GM10847 (cell line): ENCODE results near the gene CLIC3.

Experiments used
- POLR2A ChIP-seq: IDR thresholded peaks from 2 replicates; pipeline ENCODE4 v1.6.1; 2011; ENCODE audit not compliant: insufficient read length; ENCODE audit errors: extremely low read depth

Gene CLIC3

GRCh38 chr9:137023583-137023991 is 27.2 kb upstream of the CLIC3 start:
- no peak for TF ChIP-seq POLR2A

GRCh38 chr9:137023157-137023556 is 26.8 kb upstream of the CLIC3 start:
- TF ChIP-seq POLR2A, result no peak

- no peak for TF ChIP-seq POLR2A
These were observed 26.3 kb upstream of the CLIC3 start for GRCh38 chr9:137022662-137023008.

- no peak for TF ChIP-seq POLR2A
These were observed 25.8 kb upstream of the CLIC3 start for GRCh38 chr9:137021979-137022661.

- no peak for TF ChIP-seq POLR2A
These were observed 25.2 kb upstream of the CLIC3 start for GRCh38 chr9:137021568-137021978.

DNA sequence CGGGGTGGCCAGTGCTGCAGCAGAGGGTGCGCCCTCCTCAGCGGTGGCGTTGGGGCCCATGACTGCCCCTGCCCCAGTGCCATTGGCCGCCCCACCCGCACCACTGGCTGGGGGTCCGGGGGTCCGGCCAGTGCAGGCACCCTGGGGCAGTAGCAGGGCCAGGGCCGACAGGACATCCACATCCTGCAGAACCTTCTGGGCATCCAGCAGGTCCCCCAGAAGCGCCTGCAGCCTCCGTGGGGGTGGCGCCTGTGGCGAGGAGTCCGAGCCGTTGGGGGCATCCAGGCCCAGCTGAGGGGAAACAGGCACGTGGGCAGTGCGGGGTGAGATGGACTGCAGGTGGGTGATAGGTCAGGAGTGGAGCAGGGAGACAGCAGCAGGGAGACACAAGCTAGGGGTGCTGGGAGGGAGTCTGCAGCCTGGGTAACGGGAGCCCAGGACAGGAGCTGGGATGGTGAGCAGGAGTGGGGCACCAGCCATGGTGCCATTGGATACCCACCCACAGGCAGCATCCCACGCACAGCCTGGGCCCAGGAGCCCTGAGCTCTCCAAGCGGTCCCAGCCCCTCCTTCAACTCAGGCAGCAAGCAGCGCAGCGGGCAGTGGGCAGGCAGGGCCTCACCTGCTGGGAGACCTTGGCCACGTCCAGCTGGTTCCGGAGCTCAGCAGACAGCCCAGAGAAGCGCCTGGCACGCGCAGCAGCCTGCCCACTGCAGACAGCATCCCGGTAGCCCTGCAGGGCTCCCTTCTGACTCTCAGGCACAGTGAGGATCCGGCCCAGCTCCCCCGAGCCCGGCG is 24.6 kb upstream of the CLIC3 start:
- TF ChIP-seq POLR2A, result no peak

GRCh38 chr9:137019891-137020683 is 23.7 kb upstream of the CLIC3 start:
- TF ChIP-seq POLR2A, result no peak

DNA sequence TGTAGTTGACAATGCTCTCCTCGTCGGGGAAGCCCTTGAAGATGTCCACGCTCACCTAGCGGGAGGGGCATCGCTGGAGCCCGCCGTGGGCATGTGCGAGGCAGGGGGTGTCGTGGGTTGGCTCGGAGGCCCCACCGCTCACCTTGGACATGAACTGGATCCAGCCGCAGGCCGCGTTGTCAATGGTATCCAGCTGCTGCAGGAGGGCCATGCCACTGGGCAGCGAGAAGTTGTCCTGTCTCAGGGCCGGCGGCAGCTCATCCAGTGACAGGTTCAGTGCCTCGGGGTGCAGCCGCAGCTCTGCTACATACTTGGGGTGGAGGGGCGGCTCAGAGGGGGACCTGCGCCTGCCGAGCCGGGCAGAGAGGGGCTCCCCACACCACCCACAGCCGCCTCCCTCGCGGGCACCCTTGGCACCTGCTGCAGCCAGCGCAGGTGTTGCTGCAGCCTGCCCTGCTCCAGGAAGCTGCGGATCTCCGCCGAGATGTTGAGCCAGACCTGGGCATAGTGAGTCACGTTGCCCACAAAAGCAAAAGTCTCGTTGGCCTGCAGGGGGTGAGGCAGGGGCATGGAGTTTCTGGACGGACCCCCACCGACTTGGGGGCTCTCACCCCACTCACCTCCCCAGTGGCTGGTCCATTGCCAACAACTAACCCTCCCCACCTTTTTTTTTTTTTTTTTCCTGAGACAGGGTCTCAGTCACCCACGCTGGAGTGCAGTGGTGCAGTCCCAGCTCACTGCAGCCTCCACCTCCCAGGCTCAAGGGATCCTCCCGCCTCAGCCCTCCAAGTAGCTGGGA is 22.6 kb upstream of the CLIC3 start:
- TF ChIP-seq POLR2A, result no peak

GRCh38 chr9:137017791-137018497 is 21.6 kb upstream of the CLIC3 start:
- no peak for TF ChIP-seq POLR2A

DNA sequence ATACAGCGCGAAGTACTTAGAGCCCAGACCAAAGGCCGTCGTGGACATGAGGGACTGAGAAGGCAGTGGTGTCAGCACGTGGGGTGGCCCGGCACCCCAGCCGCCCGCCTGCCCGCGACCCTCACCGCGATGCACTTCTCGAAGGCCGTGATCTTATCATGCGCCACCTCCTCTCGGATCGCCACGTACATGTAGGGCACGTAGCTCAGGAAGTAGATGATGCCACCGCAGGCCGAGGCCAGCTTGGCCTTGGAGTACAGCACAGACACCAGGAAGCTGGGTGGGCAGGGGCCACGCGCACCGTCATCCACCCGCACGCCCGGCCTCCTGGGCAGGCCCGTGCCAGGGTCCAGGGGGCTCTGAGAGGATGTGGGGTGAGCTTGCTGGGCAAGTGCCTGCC is 20.7 kb upstream of the CLIC3 start:
- no peak for TF ChIP-seq POLR2A

- no peak for TF ChIP-seq POLR2A
These were observed 20.1 kb upstream of the CLIC3 start for GRCh38 chr9:137016436-137016835.

DNA sequence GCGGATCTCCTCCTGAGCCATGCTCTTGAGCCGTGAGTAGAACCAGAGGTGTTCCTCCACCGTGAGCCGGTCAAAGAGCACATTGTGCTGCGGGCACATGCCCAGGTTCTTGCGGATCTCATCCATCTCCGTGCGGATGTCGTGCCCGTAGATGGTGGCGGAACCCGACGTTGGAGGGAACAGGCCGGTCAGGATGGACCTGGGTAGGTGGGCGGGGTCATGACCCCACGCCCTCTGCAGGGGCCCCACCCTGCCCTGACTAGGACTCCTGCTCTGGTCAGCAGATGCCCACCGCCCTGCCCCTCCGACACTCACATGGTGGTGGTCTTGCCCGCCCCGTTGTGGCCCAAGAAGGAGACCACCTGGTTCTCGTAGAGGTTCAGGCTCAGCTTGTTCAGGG is 19.6 kb upstream of the CLIC3 start:
- no peak for TF ChIP-seq POLR2A

DNA sequence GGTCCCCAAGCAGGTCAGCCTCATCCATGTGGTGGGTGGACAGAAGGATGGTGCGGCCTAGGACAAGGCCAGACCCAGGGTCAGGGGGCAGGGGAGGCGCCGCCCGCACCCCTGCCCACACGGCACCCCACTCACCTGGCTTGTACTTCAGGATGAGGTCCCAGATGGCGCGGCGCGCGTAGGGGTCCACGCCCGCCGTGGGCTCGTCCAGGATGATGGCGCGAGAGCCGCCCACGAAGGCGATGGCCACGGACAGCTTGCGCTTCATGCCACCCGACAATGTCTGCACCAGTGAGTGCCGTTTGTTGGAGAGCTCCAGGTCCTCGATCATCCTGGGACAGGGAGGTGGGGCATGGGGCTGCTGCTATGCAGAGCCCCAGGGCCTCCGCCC is 19.2 kb upstream of the CLIC3 start:
- TF ChIP-seq POLR2A, result no peak

- no peak for TF ChIP-seq POLR2A
These were observed 18.6 kb upstream of the CLIC3 start for GRCh38 chr9:137014776-137015539.
